22Rv1 (cell line): Measurements from ENCODE around the gene FSD1.

Experiments used
- ZFX ChIP-seq: fragments of 450-650 bp; IDR thresholded peaks from 2 replicates; pipeline ENCODE4 v1.6.1; 2017; ENCODE audit warnings: antibody characterized with exemption, borderline replicate concordance
- TF ChIP-seq, protein P1 (sequence below): fragments of 450-650 bp; IDR thresholded peaks from 2 replicates; pipeline ENCODE4 v1.5.1; 2017; ENCODE audit warnings: mild to moderate bottlenecking

DNA sequence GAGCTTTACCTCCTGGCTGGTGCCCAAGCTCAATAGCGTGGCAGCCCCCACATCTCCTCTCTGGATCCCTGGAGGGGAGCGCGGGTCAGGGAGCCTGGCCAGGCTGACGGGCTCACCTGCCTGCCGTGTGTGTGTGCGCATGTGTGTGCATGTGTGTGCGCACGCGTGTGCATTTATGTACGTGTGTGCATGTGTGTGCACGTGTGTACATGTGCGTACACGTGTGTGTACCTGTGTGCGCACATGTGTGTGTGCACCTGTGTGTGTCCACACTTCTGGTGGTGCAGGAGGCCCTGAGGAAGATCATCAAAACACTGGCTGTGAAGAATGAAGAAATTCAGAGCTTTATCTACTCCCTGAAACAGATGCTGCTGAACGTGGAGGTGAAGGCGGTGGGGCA, 1.3 kb downstream of the FSD1 start:
- TF ChIP-seq, protein P1, sequence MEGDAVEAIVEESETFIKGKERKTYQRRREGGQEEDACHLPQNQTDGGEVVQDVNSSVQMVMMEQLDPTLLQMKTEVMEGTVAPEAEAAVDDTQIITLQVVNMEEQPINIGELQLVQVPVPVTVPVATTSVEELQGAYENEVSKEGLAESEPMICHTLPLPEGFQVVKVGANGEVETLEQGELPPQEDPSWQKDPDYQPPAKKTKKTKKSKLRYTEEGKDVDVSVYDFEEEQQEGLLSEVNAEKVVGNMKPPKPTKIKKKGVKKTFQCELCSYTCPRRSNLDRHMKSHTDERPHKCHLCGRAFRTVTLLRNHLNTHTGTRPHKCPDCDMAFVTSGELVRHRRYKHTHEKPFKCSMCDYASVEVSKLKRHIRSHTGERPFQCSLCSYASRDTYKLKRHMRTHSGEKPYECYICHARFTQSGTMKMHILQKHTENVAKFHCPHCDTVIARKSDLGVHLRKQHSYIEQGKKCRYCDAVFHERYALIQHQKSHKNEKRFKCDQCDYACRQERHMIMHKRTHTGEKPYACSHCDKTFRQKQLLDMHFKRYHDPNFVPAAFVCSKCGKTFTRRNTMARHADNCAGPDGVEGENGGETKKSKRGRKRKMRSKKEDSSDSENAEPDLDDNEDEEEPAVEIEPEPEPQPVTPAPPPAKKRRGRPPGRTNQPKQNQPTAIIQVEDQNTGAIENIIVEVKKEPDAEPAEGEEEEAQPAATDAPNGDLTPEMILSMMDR, result no peak
- no peak for TF ChIP-seq ZFX
